ENCODE data around the gene TBL2.
"Not testable (repeated sequence)": the region's sequence is repeated elsewhere in the genome, so short reads cannot be mapped to it uniquely, and the experiment has no call there.

TBL2 gene

GRCh38 chr7:73605601-73606220 lies 27.3 kb upstream of the TBL2 start:
- DNase-seq = no peak

DNA sequence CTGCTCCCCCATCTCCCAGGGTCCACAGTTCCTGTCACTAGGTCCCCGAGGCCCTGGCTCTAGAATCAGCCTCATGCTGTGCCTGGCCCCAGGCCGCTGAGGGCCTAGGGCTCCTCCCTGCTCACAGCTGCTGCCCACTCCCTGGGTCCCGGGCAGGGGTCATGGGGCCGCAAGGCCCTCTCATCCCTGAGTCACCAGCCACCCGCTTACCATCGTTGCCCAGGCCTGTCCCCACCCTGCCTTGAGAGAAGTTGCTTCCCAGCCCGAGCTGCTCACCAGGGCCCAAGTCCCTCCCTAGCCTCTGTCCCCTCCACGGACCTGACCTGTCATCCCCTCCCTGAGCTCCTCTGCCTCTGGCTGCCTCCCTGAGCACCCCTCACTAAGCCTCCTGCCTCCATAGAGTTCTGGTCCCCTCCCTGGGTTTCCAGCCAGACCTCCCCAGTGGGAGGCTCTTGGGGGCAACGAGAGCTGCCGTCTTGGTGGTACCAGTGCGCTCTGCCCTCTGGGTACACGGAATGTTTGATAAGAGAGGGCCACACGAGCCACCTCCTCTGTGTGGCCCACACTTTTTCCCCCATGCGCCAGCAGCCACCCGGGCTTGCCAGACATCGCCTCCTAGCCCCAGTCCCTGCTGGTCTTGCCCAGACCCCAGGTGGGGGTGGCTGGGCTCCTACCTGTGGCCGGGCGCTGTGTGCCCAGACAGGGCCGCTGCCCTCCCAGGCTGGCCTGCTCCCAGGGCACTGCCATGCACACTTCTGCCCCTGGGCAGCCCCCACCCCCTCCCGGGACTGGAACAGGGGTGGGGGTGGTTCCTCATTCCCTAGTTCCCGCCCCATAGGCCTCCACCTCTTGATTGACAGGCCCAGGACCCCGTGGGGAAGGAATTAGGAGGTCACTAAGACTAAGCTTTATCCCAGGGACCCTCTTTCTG lies 24.6 kb upstream of the TBL2 start:
- no peak for DNase-seq

- no peak for DNase-seq
Observed at GRCh38 chr7:73599916-73600315, 21.5 kb upstream of the TBL2 start.

GRCh38 chr7:73599151-73599882 lies 20.9 kb upstream of the TBL2 start:
- DNase-seq = no peak

- DNase-seq = no peak
Observed at GRCh38 chr7:73597978-73598782, 19.8 kb upstream of the TBL2 start.

DNA sequence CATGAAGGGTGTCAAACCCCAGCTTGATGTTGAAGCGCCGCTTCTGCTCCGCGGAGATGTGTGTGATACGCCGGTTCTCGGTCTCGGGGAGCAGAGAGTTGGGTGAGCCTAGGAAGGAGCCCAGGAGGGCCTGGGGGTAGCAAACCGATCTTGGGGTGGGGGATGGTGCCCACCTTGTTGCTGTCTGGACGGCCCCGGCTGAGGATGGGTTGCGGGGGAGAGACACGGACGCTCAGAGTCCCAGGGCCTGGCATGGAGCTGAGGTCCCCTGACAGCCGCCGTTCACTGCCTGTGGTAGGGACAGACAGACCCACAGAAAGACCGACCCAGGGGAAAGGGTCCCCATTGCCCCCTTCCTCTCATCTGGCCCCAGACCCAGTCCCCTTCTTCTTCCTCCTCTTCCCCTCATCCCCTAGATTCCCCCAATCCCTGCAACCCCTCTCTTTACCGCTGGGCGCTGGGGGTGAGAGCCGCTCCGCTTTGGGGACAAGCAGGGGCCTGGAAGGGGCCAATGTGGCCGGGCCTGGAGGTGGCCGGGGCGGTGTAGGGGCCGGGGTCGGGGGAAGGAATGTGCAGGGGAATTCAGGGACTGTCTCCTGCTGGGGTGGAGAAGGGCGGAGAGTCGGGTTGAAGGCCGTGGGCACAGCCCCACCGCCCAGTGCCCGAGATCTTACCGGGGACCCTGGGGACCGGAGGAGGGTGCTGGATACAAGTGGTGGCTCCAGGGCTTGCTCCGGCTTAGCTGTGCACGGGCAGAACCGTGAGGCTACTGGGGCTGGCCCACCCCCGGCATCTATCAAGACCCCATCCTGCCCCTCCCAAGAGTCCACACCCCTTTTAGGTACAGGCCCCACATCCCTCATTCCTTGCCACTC lies 18.0 kb upstream of the TBL2 start:
- no peak for DNase-seq

DNA sequence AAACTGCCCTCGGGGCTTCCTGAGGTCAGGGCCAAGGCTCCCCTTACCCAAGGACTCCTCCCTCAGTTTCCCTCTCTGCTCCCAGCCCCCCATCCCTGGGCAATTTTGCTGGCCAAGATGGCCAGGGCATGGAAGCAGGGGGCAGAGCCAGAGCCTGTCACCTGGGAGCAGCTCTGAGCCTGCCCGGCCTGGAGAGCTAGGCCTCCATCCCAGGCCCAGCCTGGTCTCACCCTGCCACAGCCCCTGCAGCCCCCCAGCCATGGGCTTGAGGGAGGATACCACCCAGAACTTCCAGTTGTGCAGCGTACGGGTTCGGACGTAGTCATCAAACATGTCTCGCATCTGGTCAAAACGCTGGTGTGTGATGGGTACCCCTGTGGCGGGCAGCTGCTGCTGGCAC lies 17.0 kb upstream of the TBL2 start:
- no peak for DNase-seq

- no peak for DNase-seq
Observed at GRCh38 chr7:73593207-73594045, 15.0 kb upstream of the TBL2 start.

DNA sequence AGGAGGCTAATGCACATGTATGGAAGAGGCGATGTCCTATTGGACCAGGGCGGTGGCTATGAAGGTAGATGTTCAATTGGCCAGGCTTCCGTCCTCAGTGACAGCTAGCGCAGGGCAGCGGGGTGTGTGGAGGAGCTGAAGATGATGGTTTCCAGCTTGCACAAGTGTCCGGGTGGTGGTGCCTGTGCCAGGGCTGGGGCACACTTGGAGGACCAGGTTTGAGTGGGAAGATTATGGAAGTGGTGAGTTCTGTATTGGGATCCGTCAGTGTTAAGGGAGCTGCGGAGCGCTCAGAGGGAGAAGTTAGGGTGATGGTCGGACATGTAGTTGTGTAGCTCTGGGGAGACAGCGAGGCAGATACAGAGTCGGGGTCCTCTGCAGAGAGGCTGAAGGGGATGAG lies 8.5 kb upstream of the TBL2 start:
- no peak for DNase-seq

DNA sequence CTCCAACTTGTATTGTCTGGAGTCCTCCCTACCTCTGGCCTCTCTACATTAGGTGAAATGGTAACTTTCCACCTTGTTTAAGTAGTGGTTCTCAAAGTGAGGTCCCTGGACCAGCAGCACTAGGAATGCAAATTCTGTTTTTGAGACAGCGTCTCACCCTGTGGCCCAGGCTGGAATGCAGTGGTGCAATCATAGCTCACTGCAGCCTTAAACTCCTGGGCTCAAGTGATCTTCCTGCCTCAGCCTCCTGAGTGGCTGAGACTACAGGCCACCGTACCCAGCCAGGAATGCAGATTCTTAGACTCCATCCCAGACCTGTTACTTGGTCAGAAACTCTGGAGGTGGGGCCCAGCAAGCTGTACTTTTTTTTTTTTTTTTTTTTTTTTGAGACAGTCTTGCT lies 6.8 kb upstream of the TBL2 start:
- DNase-seq = no peak

- no peak for DNase-seq
Observed at GRCh38 chr7:73582664-73583202, 4.4 kb upstream of the TBL2 start.

GRCh38 chr7:73581006-73581405 lies 2.6 kb upstream of the TBL2 start:
- not testable (repeated sequence) for DNase-seq

GRCh38 chr7:73577627-73578341 lies 595 bp downstream of the TBL2 start:
- DNase-seq = no peak

GRCh38 chr7:73573791-73574190 lies 4.6 kb downstream of the TBL2 start:
- DNase-seq = no peak

GRCh38 chr7:73573276-73573675 lies 5.1 kb downstream of the TBL2 start:
- no peak for DNase-seq

GRCh38 chr7:73572767-73573186 lies 5.6 kb downstream of the TBL2 start:
- DNase-seq = no peak

- DNase-seq = no peak
Observed at GRCh38 chr7:73570977-73571376, 7.4 kb downstream of the TBL2 start.

DNA sequence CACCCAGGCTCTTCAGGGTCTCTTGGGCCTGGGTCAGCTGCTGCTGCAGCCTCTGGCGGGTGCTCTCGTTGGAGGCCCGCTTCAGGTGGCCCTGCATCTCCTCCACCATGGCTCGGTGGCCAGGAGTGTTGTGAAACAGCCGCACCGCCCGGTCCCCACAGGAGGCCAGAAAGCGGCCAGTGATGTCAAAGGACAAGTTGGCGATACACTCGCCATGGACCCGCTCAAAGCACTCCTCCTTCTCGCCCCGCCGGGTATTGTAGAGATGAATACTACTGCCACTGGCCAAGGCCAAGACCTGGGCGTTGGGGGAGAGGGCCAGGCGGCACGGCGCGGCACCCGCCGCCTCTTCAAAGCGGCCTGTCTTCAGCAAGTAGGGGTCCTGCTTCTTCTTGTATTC lies 7.9 kb downstream of the TBL2 start:
- DNase-seq = no peak

- DNase-seq = no peak
Observed at GRCh38 chr7:73569042-73569608, 9.3 kb downstream of the TBL2 start.
